ENCODE measurements around the gene WIPF3. TPM values are rescaled to one million over a fixed set of nuclear protein-coding genes. Genes with fewer than 3 reads are reported as not detected.

Gene WIPF3
- total and polyA plus RNA-seq, 10 donors: 0.17 to 1.5 (median 0.65) TPM

- peaks cover 0 to 14% (median 0%) of the 10 kb centered on the region in 7 donors for H3K27me3 ChIP-seq (replicated peaks in 1 of 7)
- TF ChIP-seq, protein P1, sequence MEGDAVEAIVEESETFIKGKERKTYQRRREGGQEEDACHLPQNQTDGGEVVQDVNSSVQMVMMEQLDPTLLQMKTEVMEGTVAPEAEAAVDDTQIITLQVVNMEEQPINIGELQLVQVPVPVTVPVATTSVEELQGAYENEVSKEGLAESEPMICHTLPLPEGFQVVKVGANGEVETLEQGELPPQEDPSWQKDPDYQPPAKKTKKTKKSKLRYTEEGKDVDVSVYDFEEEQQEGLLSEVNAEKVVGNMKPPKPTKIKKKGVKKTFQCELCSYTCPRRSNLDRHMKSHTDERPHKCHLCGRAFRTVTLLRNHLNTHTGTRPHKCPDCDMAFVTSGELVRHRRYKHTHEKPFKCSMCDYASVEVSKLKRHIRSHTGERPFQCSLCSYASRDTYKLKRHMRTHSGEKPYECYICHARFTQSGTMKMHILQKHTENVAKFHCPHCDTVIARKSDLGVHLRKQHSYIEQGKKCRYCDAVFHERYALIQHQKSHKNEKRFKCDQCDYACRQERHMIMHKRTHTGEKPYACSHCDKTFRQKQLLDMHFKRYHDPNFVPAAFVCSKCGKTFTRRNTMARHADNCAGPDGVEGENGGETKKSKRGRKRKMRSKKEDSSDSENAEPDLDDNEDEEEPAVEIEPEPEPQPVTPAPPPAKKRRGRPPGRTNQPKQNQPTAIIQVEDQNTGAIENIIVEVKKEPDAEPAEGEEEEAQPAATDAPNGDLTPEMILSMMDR (IDR thresholded peaks at IDR 0.05 in 8 of 11, conservative IDR thresholded peaks at IDR 0.05 in 3 of 11): no peak
- TF ChIP-seq POLR2A (IDR thresholded peaks at IDR 0.05): no peak
- no peak for TF ChIP-seq POLR2AphosphoS5 (IDR thresholded peaks at IDR 0.05)
- WGBS, 5 donors: 90 to 96% (median 95%) methylated on average over 2 of the region's 2 CpGs
- H3K9me3 ChIP-seq: peaks cover 0 to 1% (median 0%) of the 10 kb centered on the region in 8 donors
- H3K27ac ChIP-seq: no peak overlapping the region
- H3K4me3 ChIP-seq: no peak overlapping the region
- H3K4me1 ChIP-seq: peaks cover 0 to 7% (median 0%) of the 10 kb centered on the region in 6 donors
- DNase-seq: no peak
- intact Hi-C loops (cut with DNase I; ENCODE audit: low total_unique reads): no loop called here
- no peaks in the 10 kb centered on the region for H3K36me3 ChIP-seq
These were observed 20.2 kb downstream of the WIPF3 start for GRCh38 chr7:29826530-29826822.

DNA sequence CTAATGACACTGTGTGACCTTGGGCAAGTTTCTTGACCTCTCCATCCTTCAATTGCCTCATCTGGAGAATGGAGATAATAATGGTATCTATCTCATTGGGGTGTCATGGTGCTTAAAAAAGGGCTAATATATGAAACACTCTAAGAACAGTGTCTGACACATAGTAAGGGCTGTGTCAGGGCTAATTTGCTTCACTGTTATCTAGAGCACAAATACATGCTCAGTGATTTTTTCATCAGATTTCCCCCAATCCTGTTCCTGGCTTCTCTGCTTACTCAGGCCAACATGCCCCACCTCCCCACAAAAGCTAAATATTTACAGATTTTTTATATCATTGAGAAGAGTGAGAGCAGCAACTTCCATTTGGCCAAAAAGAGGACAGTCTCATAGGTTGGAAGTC is 20.6 kb downstream of the WIPF3 start:
- intact Hi-C loops (cut with DNase I; ENCODE audit: low total_unique reads): no loop called here
- Histone ChIP-seq H3K4me1 (peaks cover 0 to 7% (median 0%) of the 10 kb centered on the region in 6 donors), H3K36me3 (no peaks in the 10 kb centered on the region), H3K27me3 (replicated peaks in 1 of 7) (peaks cover 0 to 13% (median 0%) of the 10 kb centered on the region in 7 donors), H3K27ac (no peak overlapping the region), H3K9me3 (peaks cover 0 to 5% (median 0%) of the 10 kb centered on the region in 8 donors), H3K4me3 (no peak overlapping the region)
- TF ChIP-seq POLR2A (IDR thresholded peaks at IDR 0.05) (no peak), POLR2AphosphoS5 (IDR thresholded peaks at IDR 0.05) (no peak)
- TF ChIP-seq, protein P1 (IDR thresholded peaks at IDR 0.05 in 8 of 11, conservative IDR thresholded peaks at IDR 0.05 in 3 of 11): no peak
- no peak for DNase-seq

DNA sequence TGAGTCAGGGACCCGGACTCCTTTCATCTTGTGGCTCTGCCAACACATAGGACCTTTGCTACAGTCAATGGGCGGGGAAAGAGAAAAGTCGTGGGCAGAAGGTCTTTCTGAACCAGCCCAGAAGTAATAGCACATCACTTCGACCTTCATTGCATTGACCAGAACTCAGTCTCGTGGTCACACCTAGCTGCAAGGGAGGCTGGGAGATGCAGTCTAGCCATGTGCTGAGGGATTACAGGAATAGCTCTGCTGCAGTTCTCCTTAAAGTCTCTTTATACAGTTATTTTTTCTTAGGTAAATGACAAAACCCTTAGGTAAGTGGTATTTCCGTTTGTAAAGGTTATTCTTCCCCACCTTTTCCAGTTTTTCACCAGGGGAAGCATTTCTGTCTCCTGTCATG is 25.4 kb downstream of the WIPF3 start:
- no peak overlapping the region for H3K4me3 ChIP-seq
- DNase-seq: no peak
- peaks cover 0 to 5% (median 0%) of the 10 kb centered on the region in 8 donors for H3K9me3 ChIP-seq
- no peak for TF ChIP-seq POLR2A (IDR thresholded peaks at IDR 0.05)
- H3K4me1 ChIP-seq: no peaks in the 10 kb centered on the region
- no peak overlapping the region for H3K27ac ChIP-seq
- no peaks in the 10 kb centered on the region for H3K36me3 ChIP-seq
- WGBS, 5 donors: 87 to 94% (median 90%) methylated on average over 6 of the region's 6 CpGs
- intact Hi-C loops (cut with DNase I; ENCODE audit: low total_unique reads): no loop called here
- peaks cover 0 to 15% (median 0%) of the 10 kb centered on the region in 7 donors for H3K27me3 ChIP-seq (replicated peaks in 1 of 7)

DNA sequence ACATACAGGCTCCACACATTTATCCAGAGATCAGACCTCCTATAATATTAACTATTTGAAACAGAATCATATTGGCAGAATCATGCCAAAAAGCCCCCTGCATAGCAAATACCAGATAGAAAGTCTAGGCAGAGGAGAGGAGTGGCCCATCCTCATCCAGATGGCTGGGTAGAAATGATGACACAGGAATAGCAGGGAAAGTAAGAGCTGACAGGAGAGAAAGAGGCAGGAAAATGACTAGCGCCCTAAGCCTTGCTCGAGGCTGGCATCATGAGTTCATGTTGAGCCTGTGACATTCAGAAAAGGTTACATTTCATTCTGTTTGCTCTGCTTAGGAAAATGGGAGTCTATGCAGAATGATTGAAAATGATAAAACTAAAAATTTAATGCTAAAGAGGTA is 27.6 kb downstream of the WIPF3 start:
- no peak overlapping the region for H3K27ac ChIP-seq
- H3K4me3 ChIP-seq: no peak overlapping the region
- intact Hi-C loops (cut with DNase I; ENCODE audit: low total_unique reads): no loop called here

More for the DNA sequence above, 27.6 kb downstream of the WIPF3 start:
- no peaks in the 10 kb centered on the region for H3K36me3 ChIP-seq
- no peaks in the 10 kb centered on the region for H3K4me1 ChIP-seq
- H3K27me3 ChIP-seq (replicated peaks in 1 of 7): peaks cover 0 to 12% (median 0%) of the 10 kb centered on the region in 7 donors
- 83 to 95% (median 88%) methylated on average over 2 of the region's 2 CpGs for WGBS, 5 donors
- no peak for DNase-seq
- H3K9me3 ChIP-seq: peaks cover 0 to 5% (median 0%) of the 10 kb centered on the region in 8 donors
- TF ChIP-seq POLR2A (IDR thresholded peaks at IDR 0.05) (no peak), POLR2AphosphoS5 (IDR thresholded peaks at IDR 0.05) (no peak)
- TF ChIP-seq, protein P1 (IDR thresholded peaks at IDR 0.05 in 8 of 11, conservative IDR thresholded peaks at IDR 0.05 in 3 of 11): no peak

Data from spleen (tissue), 11 donors.